Upper lobe of right lung (tissue), 1 donor: ENCODE data around the gene TYRP1. TPM values are rescaled to one million over a fixed set of nuclear protein-coding genes. Genes with fewer than 3 reads are reported as not detected.

Experiments used
- ATAC-seq: fragments of 200-7000 bp; cut with Tn5 transposase; one replicate; pipeline ENCODE4 v1.9.1; 2020; ENCODE audit warnings: mild to moderate bottlenecking, moderate library complexity
- DNase-seq: peaks from one replicate; pipeline ENCODE4 v3.0.0-alpha.2; 2020
- H3K27ac ChIP-seq: fragments of 200-600 bp; one replicate; pipeline ENCODE4 v1.8.0; 2022
- H3K27me3 ChIP-seq: fragments of 200-600 bp; one replicate; pipeline ENCODE4 v1.8.0; 2022; ENCODE audit warnings: mild to moderate bottlenecking
- H3K36me3 ChIP-seq: fragments of 200-600 bp; one replicate; pipeline ENCODE4 v1.8.0; 2022
- H3K4me1 ChIP-seq: fragments of 200-600 bp; one replicate; pipeline ENCODE4 v1.8.0; 2022
- H3K4me3 ChIP-seq: fragments of 200-600 bp; one replicate; pipeline ENCODE4 v1.8.0; 2022; ENCODE audit warnings: mild to moderate bottlenecking
- H3K9me3 ChIP-seq: fragments of 200-600 bp; one replicate; pipeline ENCODE4 v1.8.0; 2022
- CTCF ChIP-seq: fragments of 200-600 bp; IDR thresholded peaks from one replicate; pipeline ENCODE4 v1.8.0; 2022; ENCODE audit warnings: antibody characterized with exemption
- intact Hi-C: fragments of 100-400 bp; cut with DNase I; formaldehyde crosslinking; loops from one replicate; pipeline ENCODE4 v1.11.0; 2022
- long read RNA-seq: library from polyadenylated mRNA; unstranded; transcript quantifications from one replicate; pipeline ENCODE4 v2.0.0, GENCODE V29; 2021
- total RNA-seq: library from RNA; stranded (reverse); fragmentation: NEBNext Ultra II Directional; extraction: Animal tissue kit (Norgen Biotek cat#: 25700); gene quantifications from one replicate; pipeline ENCODE4 v1.2.1, GENCODE V29; 2021
- donor health status: DM: no; HTN: yes; CAD: no; lungs with severe emphysema.

Gene TYRP1
- total RNA-seq: 7.1 TPM
- long read RNA-seq, partial matches to known transcripts: 1 of 2 reads
- long read RNA-seq, other reads (novel, unspliced or antisense): 0 of 2 reads

- DNase-seq (no peak), ATAC-seq (no peak)
- H3K4me3 ChIP-seq: no peak within 1 kb of the TSS
- no peaks in the 10 kb centered on the region for H3K9me3 ChIP-seq
- H3K27me3 ChIP-seq: no peaks in the 10 kb centered on the region
- no peaks in the 10 kb centered on the region for H3K36me3 ChIP-seq
- no peak within 1 kb of the TSS for H3K27ac ChIP-seq
- peaks cover 8% of the 10 kb centered on the region for H3K4me1 ChIP-seq
- intact Hi-C loops: no loop called here
- no peak for TF ChIP-seq CTCF
Measured at GRCh38 chr9:12693141-12693540, at the start of gene TYRP1. Gene TYRP1, plus strand, starts transcription at chr9:12693385. Its CDS starts 612 bp downstream, at chr9:12693997.

- Histone ChIP-seq H3K36me3 (no peaks in the 10 kb centered on the region), H3K27ac (no peak overlapping the region), H3K9me3 (no peaks in the 10 kb centered on the region), H3K4me1 (no peaks in the 10 kb centered on the region), H3K27me3 (no peaks in the 10 kb centered on the region), H3K4me3 (no peak overlapping the region)
- no peak for ATAC-seq
- TF ChIP-seq CTCF: no peak
- no peak for DNase-seq
- intact Hi-C loops: no loop called here
Measured at GRCh38 chr9:12643686-12644085, 49.5 kb upstream of the TYRP1 start.

GRCh38 chr9:12648925-12649324 lies 44.3 kb upstream of the TYRP1 start:
- intact Hi-C loops: no loop called here
- Histone ChIP-seq H3K27me3 (no peaks in the 10 kb centered on the region), H3K4me1 (no peaks in the 10 kb centered on the region), H3K4me3 (no peak overlapping the region), H3K9me3 (no peaks in the 10 kb centered on the region), H3K36me3 (no peaks in the 10 kb centered on the region), H3K27ac (no peak overlapping the region)
- ATAC-seq (no peak), DNase-seq (no peak)
- no peak for TF ChIP-seq CTCF

GRCh38 chr9:12651125-12651524 lies 42.1 kb upstream of the TYRP1 start:
- Histone ChIP-seq H3K36me3 (no peaks in the 10 kb centered on the region), H3K4me3 (no peak overlapping the region), H3K9me3 (no peaks in the 10 kb centered on the region), H3K27ac (no peak overlapping the region), H3K4me1 (no peaks in the 10 kb centered on the region), H3K27me3 (no peaks in the 10 kb centered on the region)
- intact Hi-C loops: no loop called here
- ATAC-seq (no peak), DNase-seq (no peak)
- TF ChIP-seq CTCF: no peak

- H3K9me3 ChIP-seq: no peaks in the 10 kb centered on the region
- no peak overlapping the region for H3K4me3 ChIP-seq
- H3K4me1 ChIP-seq: no peaks in the 10 kb centered on the region
- H3K36me3 ChIP-seq: no peaks in the 10 kb centered on the region
- TF ChIP-seq CTCF: no peak
- DNase-seq: no peak
- intact Hi-C loops: no loop called here
- H3K27me3 ChIP-seq: no peaks in the 10 kb centered on the region
- no peak overlapping the region for H3K27ac ChIP-seq
- no peak for ATAC-seq
Measured at GRCh38 chr9:12652973-12653372, 40.2 kb upstream of the TYRP1 start.

GRCh38 chr9:12656803-12657202 lies 36.4 kb upstream of the TYRP1 start:
- intact Hi-C loops: no loop called here
- Histone ChIP-seq H3K27me3 (no peaks in the 10 kb centered on the region), H3K9me3 (no peaks in the 10 kb centered on the region), H3K4me1 (no peaks in the 10 kb centered on the region), H3K27ac (no peak overlapping the region), H3K4me3 (no peak overlapping the region), H3K36me3 (no peaks in the 10 kb centered on the region)
- ATAC-seq (no peak), DNase-seq (no peak)
- no peak for TF ChIP-seq CTCF
